Endothelial cell (in vitro differentiated cells): ENCODE results near the gene TGM1. TPM values are rescaled to one million over a fixed set of nuclear protein-coding genes. Genes with fewer than 3 reads are reported as not detected.
A peak's percentile ranks its signal among the peaks of the same experiment; 100 is the strongest.

Experiments
- DNase-seq: peaks from one replicate; pipeline ENCODE4 v3.0.0; 2021; ENCODE audit warnings: low spot score
- H3K27ac Mint-ChIP-seq: one replicate; pipeline ENCODE4 v1.8.0; 2021; ENCODE audit warnings: mixed read lengths, inconsistent platforms; ENCODE audit not compliant: unreplicated experiment
- H3K27me3 Mint-ChIP-seq: one replicate; pipeline ENCODE4 v1.8.0; 2021; ENCODE audit warnings: mild to moderate bottlenecking, moderate library complexity, mixed read lengths, inconsistent platforms; ENCODE audit not compliant: unreplicated experiment
- H3K36me3 Mint-ChIP-seq: one replicate; pipeline ENCODE4 v1.8.0; 2021; ENCODE audit warnings: mild to moderate bottlenecking, low read depth, mixed read lengths, inconsistent platforms; ENCODE audit not compliant: unreplicated experiment
- H3K4me1 Mint-ChIP-seq: one replicate; pipeline ENCODE4 v1.8.0; 2021; ENCODE audit warnings: mild to moderate bottlenecking, mixed read lengths, inconsistent platforms; ENCODE audit not compliant: unreplicated experiment
- H3K4me3 Mint-ChIP-seq: one replicate; pipeline ENCODE4 v1.8.0; 2021; ENCODE audit warnings: mild to moderate bottlenecking, mixed read lengths, inconsistent platforms; ENCODE audit not compliant: unreplicated experiment
- H3K9me3 Mint-ChIP-seq: one replicate; pipeline ENCODE4 v1.8.0; 2021; ENCODE audit warnings: mixed read lengths, inconsistent platforms; ENCODE audit not compliant: unreplicated experiment
- total RNA-seq: library from RNA; stranded (reverse); fragmentation: NEBNext Ultra II Directional; extraction: Animal tissue kit (Norgen Biotek cat#: 25700); gene quantifications from one replicate; pipeline ENCODE4 v1.2.1, GENCODE V29; 2021; ENCODE audit not compliant: unreplicated experiment
- TF ChIP-seq, protein P1 (sequence below): fragments of 200-600 bp; sonication (generic); IDR thresholded peaks from one replicate; pipeline ENCODE4 v1.5.0; 2021; ENCODE audit warnings: antibody characterized with exemption; ENCODE audit not compliant: unreplicated experiment

TGM1 gene
- total RNA-seq, 1 donor from 2014 or later = 1.7 TPM

DNA sequence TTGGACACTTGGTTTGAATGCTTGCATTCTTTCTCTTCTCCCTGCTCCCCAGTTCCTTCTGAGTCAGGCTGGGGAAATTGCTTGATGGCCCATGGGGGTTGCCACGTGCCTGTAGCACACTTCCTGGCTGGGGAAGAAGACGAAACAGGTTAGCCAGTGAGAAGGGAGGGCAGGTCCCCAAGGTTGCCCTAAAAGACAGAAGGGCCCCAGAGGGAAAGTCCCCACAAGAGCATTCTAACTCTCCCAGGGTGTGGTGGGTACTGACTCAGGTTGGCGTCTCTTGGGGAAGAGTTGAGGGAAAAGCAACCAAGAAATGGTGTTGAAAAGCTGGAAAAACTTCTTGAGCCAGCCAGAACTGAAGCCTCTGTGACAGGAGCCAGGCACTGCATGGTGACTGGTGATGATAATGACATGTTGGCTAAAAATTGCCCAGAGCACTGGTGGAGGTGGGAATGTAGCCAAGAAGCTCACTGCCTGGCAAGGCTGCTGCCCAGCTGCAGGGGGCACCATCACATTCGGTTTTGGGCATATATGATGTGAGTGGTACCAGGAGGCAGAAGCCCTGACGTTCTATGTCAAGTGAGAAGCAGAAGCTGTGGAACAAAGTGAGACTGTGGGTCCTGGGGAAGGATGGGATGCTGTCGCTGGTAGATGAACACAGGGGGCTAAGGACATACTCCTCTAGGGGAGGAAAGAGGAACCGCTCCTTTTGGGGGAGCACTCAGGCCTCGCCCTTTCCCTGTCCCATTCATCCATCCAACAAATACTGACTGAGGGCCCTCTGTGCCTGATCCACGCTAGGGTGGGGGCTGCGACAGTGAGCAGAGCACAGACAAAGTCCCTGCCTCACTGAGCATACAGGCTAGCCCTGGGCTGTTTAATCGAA is 16.6 kb upstream of the TGM1 start:
- Mint-ChIP-seq H3K4me1 (peaks cover 8% of the 10 kb centered on the region), H3K36me3 (peaks cover 3% of the 10 kb centered on the region), H3K27ac (no peak overlapping the region), H3K9me3 (no peaks in the 10 kb centered on the region), H3K4me3 (no peak overlapping the region), H3K27me3 (peaks cover 11% of the 10 kb centered on the region)
- TF ChIP-seq, protein P1, sequence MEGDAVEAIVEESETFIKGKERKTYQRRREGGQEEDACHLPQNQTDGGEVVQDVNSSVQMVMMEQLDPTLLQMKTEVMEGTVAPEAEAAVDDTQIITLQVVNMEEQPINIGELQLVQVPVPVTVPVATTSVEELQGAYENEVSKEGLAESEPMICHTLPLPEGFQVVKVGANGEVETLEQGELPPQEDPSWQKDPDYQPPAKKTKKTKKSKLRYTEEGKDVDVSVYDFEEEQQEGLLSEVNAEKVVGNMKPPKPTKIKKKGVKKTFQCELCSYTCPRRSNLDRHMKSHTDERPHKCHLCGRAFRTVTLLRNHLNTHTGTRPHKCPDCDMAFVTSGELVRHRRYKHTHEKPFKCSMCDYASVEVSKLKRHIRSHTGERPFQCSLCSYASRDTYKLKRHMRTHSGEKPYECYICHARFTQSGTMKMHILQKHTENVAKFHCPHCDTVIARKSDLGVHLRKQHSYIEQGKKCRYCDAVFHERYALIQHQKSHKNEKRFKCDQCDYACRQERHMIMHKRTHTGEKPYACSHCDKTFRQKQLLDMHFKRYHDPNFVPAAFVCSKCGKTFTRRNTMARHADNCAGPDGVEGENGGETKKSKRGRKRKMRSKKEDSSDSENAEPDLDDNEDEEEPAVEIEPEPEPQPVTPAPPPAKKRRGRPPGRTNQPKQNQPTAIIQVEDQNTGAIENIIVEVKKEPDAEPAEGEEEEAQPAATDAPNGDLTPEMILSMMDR = no peak
- DNase-seq = no peak

DNA sequence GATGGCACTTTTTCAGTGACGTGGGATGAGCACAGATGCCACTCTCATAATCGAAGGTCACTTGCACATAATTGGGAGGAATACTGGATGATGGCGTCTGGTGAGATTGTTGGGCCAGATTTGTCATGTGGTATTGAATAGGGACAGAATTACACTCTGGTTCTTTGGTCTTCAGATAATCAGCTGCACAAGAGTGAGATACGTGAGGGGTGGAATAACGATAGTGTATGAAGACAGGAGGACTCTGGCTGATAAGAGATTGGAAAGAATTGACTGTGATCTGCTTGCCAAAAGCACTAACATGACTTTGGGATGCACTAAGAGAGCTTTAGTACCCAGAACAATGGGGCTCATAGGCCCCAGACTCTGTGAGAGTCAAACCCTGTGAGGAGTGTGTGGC is 15.4 kb upstream of the TGM1 start:
- no peaks in the 10 kb centered on the region for H3K9me3 Mint-ChIP-seq
- no peak for DNase-seq
- H3K27ac Mint-ChIP-seq = peak overlapping the region; percentile 26
- peak overlapping the region; percentile 16 for H3K4me3 Mint-ChIP-seq
- H3K36me3 Mint-ChIP-seq = peaks cover 3% of the 10 kb centered on the region
- H3K4me1 Mint-ChIP-seq = peaks cover 8% of the 10 kb centered on the region
- peaks cover 11% of the 10 kb centered on the region for H3K27me3 Mint-ChIP-seq
- TF ChIP-seq, protein P1 = no peak

DNA sequence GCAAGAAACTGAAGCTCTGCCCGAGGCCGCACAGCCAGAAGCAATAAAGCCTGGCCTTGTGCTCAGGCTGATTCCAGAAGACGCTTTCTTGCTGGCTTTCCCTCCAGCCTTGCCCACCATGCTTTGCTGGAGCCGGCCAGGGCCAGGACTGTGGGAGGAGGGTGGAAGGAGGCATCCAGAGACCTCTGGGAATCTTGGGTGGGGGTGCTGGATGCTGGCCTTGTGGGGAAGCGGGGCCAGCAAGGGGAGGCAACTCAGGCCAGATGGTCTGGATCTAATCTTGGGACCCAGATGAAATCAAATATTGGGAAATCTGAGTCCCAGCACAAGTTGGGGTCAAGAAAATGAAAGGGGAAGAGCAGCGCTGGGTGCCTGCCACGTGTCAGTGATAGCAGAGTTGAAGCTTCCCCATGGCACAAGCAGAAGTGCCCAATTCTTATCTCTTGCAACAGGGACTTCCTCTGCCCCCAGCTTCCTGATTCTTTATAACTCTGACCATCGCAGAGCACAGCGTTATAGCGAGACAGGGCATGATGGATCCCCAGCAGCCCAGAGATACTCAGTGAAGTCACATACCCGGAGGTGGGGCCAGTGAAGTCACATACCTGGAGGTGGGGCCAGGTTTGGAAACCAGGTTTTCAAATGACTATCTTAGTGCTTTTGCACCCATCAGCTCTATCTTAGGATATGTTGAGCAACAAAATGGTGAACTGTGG is 14.8 kb upstream of the TGM1 start:
- TF ChIP-seq, protein P1 = no peak
- peaks cover 8% of the 10 kb centered on the region for H3K4me1 Mint-ChIP-seq
- H3K4me3 Mint-ChIP-seq = no peak overlapping the region
- no peaks in the 10 kb centered on the region for H3K9me3 Mint-ChIP-seq
- no peak for DNase-seq
- H3K27me3 Mint-ChIP-seq = peaks cover 11% of the 10 kb centered on the region
- H3K36me3 Mint-ChIP-seq = peaks cover 3% of the 10 kb centered on the region
- no peak overlapping the region for H3K27ac Mint-ChIP-seq

DNA sequence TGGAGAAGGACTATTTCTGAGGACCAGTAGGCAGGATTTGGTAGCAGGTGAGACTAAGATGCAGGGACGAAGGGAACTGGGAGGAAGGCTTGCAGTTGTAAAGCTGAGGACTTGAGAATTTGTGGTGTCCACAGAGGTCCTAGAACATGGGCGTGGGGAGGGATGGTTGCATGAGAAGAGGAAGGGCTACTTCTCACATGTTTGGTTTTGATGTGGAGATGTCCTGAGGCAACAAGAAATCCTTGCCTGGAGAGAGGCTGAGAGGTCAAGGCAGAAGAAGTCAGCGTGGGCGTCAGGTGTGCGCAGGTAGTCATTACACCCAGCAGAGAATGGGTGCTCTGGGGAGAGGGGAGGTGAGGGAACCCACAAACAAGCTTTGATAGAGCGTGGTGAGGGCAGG is 14.1 kb upstream of the TGM1 start:
- TF ChIP-seq, protein P1 = no peak
- Mint-ChIP-seq H3K4me3 (no peak overlapping the region), H3K27me3 (peaks cover 10% of the 10 kb centered on the region), H3K4me1 (peaks cover 13% of the 10 kb centered on the region), H3K36me3 (peaks cover 3% of the 10 kb centered on the region), H3K27ac (no peak overlapping the region), H3K9me3 (no peaks in the 10 kb centered on the region)
- no peak for DNase-seq
